Hematopoietic multipotent progenitor cell treated with erythropoietin and hydrocortisone succinate and interleukin-3 and kit ligand, for 15 days (in vitro differentiated cells): ENCODE data around the gene NECAB2.
"Not testable (repeated sequence)": the region's sequence is repeated elsewhere in the genome, so short reads cannot be mapped to it uniquely, and the experiment has no call there.

Experiments used
- DNase-seq: peaks from one replicate; pipeline ENCODE4 v3.0.0-alpha.2; 2015; ENCODE audit warnings: low spot score

NECAB2 gene

GRCh38 chr16:83936581-83937165 is 31.4 kb upstream of the NECAB2 start:
- no peak for DNase-seq

- DNase-seq = no peak
Measured at GRCh38 chr16:83937267-83937666, 30.8 kb upstream of the NECAB2 start.

- no peak for DNase-seq
Measured at GRCh38 chr16:83937922-83938885, 29.8 kb upstream of the NECAB2 start.

GRCh38 chr16:83939266-83939855 is 28.7 kb upstream of the NECAB2 start:
- no peak for DNase-seq

- no peak for DNase-seq
Measured at GRCh38 chr16:83940119-83940518, 27.9 kb upstream of the NECAB2 start.

GRCh38 chr16:83940630-83941378 is 27.2 kb upstream of the NECAB2 start:
- DNase-seq = no peak

GRCh38 chr16:83941546-83941945 is 26.5 kb upstream of the NECAB2 start:
- not testable (repeated sequence) for DNase-seq

- no peak for DNase-seq
Measured at GRCh38 chr16:83942074-83942473, 26.0 kb upstream of the NECAB2 start.

GRCh38 chr16:83942815-83943515 is 25.1 kb upstream of the NECAB2 start:
- no peak for DNase-seq

GRCh38 chr16:83943516-83944050 is 24.5 kb upstream of the NECAB2 start:
- no peak for DNase-seq

GRCh38 chr16:83945587-83945986 is 22.5 kb upstream of the NECAB2 start:
- no peak for DNase-seq

GRCh38 chr16:83946154-83946780 is 21.8 kb upstream of the NECAB2 start:
- no peak for DNase-seq

- no peak for DNase-seq
Measured at GRCh38 chr16:83946781-83947566, 21.1 kb upstream of the NECAB2 start.

- DNase-seq = no peak
Measured at GRCh38 chr16:83947642-83948234, 20.3 kb upstream of the NECAB2 start.

- no peak for DNase-seq
Measured at GRCh38 chr16:83948914-83949723, 18.9 kb upstream of the NECAB2 start.

GRCh38 chr16:83949724-83950001 is 18.4 kb upstream of the NECAB2 start:
- DNase-seq = no peak

GRCh38 chr16:83950862-83951399 is 17.1 kb upstream of the NECAB2 start:
- not testable (repeated sequence) for DNase-seq

GRCh38 chr16:83951544-83951943 is 16.5 kb upstream of the NECAB2 start:
- DNase-seq = no peak

- DNase-seq = no peak
Measured at GRCh38 chr16:83952587-83952939, 15.5 kb upstream of the NECAB2 start.
